ENCODE data around the gene IFNA6. TPM values are rescaled to one million over a fixed set of nuclear protein-coding genes. Genes with fewer than 3 reads are reported as not detected.

IFNA6 gene
- total RNA-seq, 1 donor from 2014 or later, result not detected

- H3K79me2 ChIP-seq (ENCODE audit: low read depth), result peaks cover 69% of the 10 kb centered on the region
- no peak overlapping the region for H3K9ac ChIP-seq
- Mint-ChIP-seq H3K4me3 (peak overlapping the region; percentile 92), H3K36me3 (peaks cover 16% of the 10 kb centered on the region), H3K27me3 (ENCODE audit: insufficient read depth, low read depth) (no peaks in the 10 kb centered on the region), H3K4me1 (peaks cover 40% of the 10 kb centered on the region), H3K27ac (no peak overlapping the region), H3K9me3 (no peaks in the 10 kb centered on the region)
- no peak for TF ChIP-seq CTCF (IDR thresholded peaks at IDR 0.05)
- TF ChIP-seq EZH2phosphoT487 (IDR thresholded peaks at IDR 0.05), result no peak
- TF ChIP-seq EZH2 (IDR thresholded peaks at IDR 0.05), result no peak
- H3K27me3 ChIP-seq, result no peaks in the 10 kb centered on the region
- H3F3A ChIP-seq (ENCODE audit: low read depth), result no peaks in the 10 kb centered on the region
- no peak overlapping the region for H3K27ac ChIP-seq
- H3K4me2 ChIP-seq, result peak overlapping the region; percentile 83
- no peaks in the 10 kb centered on the region for H3K9me3 ChIP-seq (ENCODE audit: low read depth)
- peaks cover 39% of the 10 kb centered on the region for H4K20me1 ChIP-seq (ENCODE audit: low read depth)
- H3K4me3 ChIP-seq, result peak overlapping the region; percentile 67
- H2AFZ ChIP-seq (replicated peaks), result no peak overlapping the region
- H3K4me1 ChIP-seq, result peaks cover 11% of the 10 kb centered on the region
- DNase-seq (ENCODE audit: low spot score), result no peak
- H3K36me3 ChIP-seq, result no peaks in the 10 kb centered on the region
Observed at GRCh38 chr9:21333226-21333625, 17.5 kb downstream of the IFNA6 start.

- no peak overlapping the region for H3K4me3 Mint-ChIP-seq
- H3K9ac ChIP-seq, result peak overlapping the region; percentile 24
- H4K20me1 ChIP-seq (ENCODE audit: low read depth), result peaks cover 46% of the 10 kb centered on the region
Observed at GRCh38 chr9:21331676-21332402, 18.8 kb downstream of the IFNA6 start.

GRCh38 chr9:21326526-21327139 lies 24.1 kb downstream of the IFNA6 start:
- no peak overlapping the region for H3K4me2 ChIP-seq
- peak; percentile 58 for DNase-seq (ENCODE audit: low spot score)
- no peak overlapping the region for H2AFZ ChIP-seq (replicated peaks)
- no peaks in the 10 kb centered on the region for H3K9me3 ChIP-seq (ENCODE audit: low read depth)
- H3K4me1 ChIP-seq, result no peaks in the 10 kb centered on the region
- Mint-ChIP-seq H3K4me1 (peaks cover 7% of the 10 kb centered on the region), H3K27ac (no peak overlapping the region), H3K27me3 (ENCODE audit: insufficient read depth, low read depth) (no peaks in the 10 kb centered on the region), H3K36me3 (peaks cover 13% of the 10 kb centered on the region), H3K9me3 (no peaks in the 10 kb centered on the region), H3K4me3 (no peak overlapping the region)
- H3K79me2 ChIP-seq (ENCODE audit: low read depth), result peaks cover 37% of the 10 kb centered on the region
- no peak overlapping the region for H3K4me3 ChIP-seq
- H3K9ac ChIP-seq, result no peak overlapping the region
- peaks cover 29% of the 10 kb centered on the region for H4K20me1 ChIP-seq (ENCODE audit: low read depth)
- H3F3A ChIP-seq (ENCODE audit: low read depth), result no peaks in the 10 kb centered on the region
- no peaks in the 10 kb centered on the region for H3K36me3 ChIP-seq
- no peak overlapping the region for H3K27ac ChIP-seq
- no peaks in the 10 kb centered on the region for H3K27me3 ChIP-seq
- TF ChIP-seq EZH2phosphoT487 (IDR thresholded peaks at IDR 0.05) (no peak), CTCF (IDR thresholded peaks at IDR 0.05) (peak; percentile 81)

More at GRCh38 chr9:21331676-21332402, 18.8 kb downstream of the IFNA6 start:
- Histone ChIP-seq H3K36me3 (no peaks in the 10 kb centered on the region), H3K79me2 (ENCODE audit: low read depth) (peaks cover 72% of the 10 kb centered on the region), H3K27me3 (no peaks in the 10 kb centered on the region), H3F3A (ENCODE audit: low read depth) (no peaks in the 10 kb centered on the region), H3K4me1 (peaks cover 11% of the 10 kb centered on the region), H3K9me3 (ENCODE audit: low read depth) (no peaks in the 10 kb centered on the region), H3K4me2 (peak overlapping the region; percentile 83), H3K4me3 (no peak overlapping the region), H2AFZ (replicated peaks) (no peak overlapping the region), H3K27ac (no peak overlapping the region)
- no peaks in the 10 kb centered on the region for H3K27me3 Mint-ChIP-seq (ENCODE audit: insufficient read depth, low read depth)
- peaks cover 40% of the 10 kb centered on the region for H3K4me1 Mint-ChIP-seq
- TF ChIP-seq EZH2 (IDR thresholded peaks at IDR 0.05) (no peak), CTCF (IDR thresholded peaks at IDR 0.05) (no peak), EZH2phosphoT487 (IDR thresholded peaks at IDR 0.05) (no peak)
- no peak for DNase-seq (ENCODE audit: low spot score)
- no peaks in the 10 kb centered on the region for H3K9me3 Mint-ChIP-seq
- peaks cover 16% of the 10 kb centered on the region for H3K36me3 Mint-ChIP-seq
- no peak overlapping the region for H3K27ac Mint-ChIP-seq
